GM21576 (cell line): ENCODE results near the gene SMG9.
"Not testable (repeated sequence)": the region's sequence is repeated elsewhere in the genome, so short reads cannot be mapped to it uniquely, and the experiment has no call there.

Source experiments
- ATAC-seq: cut with Tn5 transposase; IDR thresholded peaks from one replicate; pipeline ENCODE4 v1.9.1; 2021; ENCODE audit warnings: mild to moderate bottlenecking, moderate library complexity; ENCODE audit not compliant: unreplicated experiment

Gene SMG9

DNA sequence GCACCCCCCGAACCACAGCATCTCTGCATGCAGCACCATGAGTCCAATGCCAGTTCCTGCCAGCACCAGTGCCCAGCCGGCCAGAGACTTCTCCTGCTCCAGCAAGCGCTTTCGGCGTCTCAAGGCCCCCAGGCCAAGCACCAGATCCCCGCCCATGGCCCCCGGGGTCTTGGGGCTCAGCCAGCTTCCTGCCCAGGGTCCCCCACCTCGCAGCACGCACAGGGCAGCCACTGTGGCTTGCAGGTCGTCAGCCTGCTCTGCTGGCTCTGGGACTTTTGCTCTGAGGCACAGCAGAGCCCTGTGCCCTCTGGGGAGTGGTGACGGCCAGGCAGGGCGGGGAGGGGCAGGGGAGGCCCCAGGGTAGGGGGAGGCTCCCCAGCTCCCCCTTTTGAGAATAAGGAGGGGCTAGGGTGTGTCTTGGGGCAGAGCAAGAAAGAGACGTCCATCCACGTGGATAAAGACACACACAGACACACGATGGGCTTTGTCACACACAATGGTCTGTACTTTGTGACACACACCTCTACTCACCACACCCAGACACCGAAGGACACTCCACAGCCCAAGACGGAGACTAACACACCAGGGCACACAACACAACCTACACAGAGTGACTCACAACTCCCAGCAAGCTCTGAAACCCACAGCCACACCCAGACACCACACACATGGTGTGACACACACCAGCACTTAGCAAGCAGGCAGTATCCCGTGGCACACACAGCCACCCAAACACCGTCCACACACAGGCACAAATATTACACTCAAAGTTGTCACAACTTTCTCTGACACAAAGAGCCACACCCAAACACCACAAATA, 26.2 kb upstream of the SMG9 start, which contains the start of gene KCNN4:
TSS of gene KCNN4 (minus strand) at position 268 of the 820 bp plus-strand sequence. CDS start at position 156, 112 bp downstream.
- ATAC-seq, result no peak

DNA sequence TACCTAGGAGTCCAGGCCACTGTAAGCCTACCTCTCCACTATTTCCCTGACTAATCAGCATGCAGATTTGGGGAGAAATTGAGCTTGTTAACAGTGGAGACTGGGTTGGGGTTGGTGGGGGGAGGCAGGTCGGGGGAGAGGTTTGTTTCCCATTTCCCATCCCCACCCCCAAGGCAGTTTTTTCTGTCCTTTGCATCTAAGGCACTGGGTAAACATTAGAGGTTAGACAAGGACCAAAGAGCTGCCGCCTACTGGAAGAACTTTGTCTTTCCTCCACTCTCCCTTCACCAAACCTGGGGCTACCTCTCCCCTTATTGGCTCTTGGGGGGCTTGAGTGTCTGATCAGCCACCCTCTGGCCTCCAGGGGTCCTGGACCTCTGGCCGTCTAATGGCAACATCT, 25.1 kb upstream of the SMG9 start:
- no peak for ATAC-seq

DNA sequence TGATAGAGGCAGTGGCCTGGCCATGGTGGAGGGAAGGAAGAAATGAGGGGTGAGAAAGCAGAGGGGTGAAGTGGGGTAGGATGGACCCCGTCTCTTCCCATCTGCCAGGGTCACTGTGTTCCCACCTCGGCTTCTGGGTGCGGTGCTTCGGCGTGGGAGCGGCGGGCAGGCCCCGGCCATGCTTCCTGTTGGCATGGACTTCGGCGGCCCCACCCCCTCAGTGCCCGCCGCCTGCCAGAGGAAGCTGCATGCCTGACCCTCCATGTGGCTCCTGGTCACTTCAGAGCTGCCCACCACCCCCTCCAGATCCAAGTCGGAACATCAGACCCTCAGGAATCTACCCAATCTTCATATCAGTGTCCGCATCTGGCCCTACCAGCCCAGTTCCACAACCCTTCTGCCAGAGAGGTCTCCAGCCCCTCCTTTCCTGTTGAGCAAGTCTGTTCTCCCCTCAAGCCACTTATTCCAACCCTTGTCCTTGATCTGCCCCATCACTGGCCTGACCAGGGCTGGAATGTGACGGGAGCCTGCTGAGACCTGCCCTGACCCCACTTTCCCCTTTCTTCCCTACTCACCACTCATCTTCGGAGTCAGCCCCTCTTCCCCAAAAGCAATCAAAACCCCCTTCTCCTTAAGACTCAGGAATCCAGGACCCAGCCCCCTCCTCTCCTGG, 24.5 kb upstream of the SMG9 start:
- no peak for ATAC-seq

DNA sequence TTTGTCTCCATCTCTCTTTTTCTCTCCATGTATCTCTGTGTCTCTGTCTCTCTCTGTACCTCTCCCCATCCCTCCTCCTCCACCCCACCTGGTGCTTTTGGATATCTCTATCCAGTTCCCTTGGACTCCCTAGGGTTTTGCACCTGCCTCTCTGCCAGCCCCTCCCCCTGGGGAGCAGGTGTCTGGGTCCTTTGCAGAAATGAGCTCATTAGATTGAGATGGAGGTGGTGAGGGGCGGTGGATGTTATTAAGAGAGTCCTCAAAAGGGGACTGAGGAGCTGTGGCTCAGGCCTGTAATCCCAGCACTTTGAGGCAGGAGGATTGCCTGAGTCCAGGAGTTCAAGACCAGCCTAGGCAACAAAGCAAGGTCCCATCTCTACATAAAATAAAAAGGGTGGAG, 23.9 kb upstream of the SMG9 start:
- no peak for ATAC-seq

DNA sequence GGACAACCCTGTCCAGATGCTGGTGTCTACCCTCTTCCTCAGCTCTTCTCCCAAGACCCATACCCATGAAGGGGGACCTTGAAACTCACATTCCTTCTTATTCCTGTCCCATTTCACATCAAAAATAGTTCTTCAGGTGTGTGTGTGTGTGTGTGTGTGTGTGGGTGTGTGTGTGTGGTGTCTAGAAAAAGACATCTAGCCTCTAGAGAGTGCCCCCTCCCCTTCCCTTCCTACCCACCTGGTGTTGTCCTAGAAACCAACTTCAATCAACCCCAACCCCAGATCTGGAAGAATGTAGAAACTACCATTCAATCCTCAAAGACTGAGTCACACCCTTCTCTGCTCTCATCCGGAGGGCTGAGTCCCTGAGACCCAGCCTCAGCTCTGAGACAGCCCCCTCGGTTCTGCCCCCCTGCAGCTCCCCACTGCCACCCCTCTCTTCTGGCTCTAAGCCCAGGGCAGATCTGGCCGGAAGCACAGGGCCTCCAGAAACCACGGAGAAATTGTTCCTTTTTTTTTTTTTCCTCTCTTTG, 22.5 kb upstream of the SMG9 start:
- no peak for ATAC-seq

DNA sequence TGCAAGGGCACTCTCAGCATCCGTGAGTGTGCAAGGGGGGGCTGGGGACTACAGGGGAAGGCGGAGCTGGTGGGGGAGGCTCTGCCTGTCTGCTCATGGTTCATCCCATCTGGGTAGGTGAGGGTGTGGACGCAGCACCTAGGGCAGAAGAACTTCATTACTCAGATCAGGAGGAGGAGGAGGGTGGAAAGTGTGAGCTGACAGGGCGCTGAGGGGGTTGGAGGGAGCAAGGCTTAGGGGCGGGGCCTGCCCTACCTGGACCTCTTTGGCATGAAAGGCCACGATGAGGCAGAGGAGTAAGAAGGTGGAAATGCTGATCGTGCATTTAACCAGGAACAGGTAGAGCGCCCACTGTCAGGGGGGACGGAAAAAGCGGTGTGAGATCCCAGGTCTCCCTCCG, 21.5 kb upstream of the SMG9 start:
- no peak for ATAC-seq

DNA sequence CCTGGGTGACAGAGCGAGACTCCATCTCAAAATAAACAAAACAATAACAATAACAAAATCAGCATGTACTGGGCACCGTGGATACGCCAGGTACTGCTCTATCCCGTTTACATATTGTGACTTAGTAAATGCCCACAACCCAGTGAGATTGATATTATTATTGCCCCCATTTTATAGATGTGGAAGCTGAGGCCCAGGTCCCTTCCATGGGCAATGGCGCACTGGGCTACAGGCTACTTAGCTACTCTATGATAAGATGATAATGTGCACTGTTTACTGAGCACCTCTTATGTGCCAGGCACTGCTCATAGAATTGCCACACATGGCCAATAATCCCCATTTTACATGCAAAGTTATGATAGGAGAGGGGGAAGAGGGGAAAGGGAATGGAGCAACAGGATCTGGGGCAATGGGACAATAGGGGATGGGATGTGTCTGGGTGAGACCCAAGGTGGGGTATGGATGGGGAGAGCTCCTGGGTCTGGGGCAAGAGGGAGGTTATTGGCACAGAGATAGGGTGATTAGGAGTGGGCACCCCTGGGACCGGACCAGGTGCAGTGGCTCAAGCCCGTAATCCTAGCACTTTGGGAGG, 20.6 kb upstream of the SMG9 start:
- no peak for ATAC-seq

DNA sequence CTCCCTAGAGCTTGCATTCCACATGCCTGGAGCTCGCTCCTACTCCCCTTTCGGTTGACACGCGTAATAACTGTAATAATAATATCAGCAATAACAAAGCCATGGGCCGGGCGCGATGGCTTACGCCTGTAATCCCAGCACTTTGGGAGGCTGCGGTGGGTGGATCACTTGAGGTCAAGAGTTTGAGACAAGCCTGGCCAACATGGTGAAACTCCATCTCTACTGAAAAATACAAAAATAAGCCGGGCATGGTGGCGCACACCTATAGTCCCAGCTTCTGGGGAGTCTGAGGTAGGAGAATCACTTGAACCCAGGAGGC, 20.1 kb upstream of the SMG9 start:
- ATAC-seq, result not testable (repeated sequence)

DNA sequence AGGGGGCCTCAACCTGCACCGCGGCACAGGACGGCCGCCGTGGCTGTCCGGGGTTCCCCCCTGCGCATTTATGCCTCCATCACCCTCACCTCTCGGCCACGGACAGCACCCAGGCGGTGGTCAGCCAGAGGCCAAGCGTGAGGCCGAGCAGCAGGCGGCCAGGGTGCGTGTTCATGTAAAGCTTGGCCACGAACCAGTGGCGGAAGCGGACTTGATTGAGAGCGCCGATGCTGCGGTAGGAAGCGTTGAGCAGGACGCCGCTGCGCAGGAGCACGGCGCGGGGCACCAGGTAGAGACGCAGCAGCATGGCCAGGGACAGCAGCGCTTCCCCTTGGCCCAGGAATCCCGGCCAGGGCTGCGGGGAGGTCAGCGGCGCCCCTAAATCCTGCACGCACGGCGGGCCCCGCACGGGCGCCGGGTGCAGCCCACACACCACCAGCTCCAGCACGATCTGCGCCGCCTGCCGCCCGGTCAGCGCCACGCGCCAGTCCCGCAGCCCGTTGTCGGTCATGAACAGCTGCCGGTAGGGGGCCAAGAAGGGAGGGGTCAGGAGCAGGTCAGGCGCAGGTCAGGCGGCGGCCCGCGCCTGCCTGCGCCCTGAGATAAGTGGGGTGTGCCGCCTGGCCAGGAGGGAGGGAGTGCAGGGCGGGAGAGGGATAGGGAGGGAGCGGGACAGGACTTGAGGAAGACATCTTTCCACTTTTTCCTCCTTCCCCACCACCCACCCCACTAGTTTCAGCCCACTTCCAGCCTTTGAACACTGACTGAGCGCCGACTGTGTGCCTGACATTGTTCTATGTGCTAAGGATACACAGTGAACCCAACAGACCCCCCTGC, 19.6 kb upstream of the SMG9 start:
- no peak for ATAC-seq

DNA sequence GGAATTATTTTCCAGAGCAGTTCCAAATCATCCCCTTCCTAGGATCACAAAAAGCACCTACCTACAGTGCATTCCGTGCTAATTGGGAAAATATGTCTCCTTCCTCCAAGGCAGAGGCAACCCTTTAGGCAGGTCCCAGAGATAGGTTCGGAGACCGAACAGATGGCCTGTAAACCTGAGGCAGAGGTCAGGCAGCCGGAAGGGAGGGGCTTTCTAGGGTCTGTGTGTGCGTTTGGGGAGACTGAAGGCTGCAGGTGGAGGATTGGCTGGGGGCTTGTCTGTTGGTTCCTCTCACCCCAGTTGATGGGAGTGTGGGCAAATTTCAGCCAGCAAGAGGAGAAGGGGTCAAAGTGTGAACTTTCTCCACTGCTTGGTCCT, 19.0 kb upstream of the SMG9 start:
- ATAC-seq, result no peak

DNA sequence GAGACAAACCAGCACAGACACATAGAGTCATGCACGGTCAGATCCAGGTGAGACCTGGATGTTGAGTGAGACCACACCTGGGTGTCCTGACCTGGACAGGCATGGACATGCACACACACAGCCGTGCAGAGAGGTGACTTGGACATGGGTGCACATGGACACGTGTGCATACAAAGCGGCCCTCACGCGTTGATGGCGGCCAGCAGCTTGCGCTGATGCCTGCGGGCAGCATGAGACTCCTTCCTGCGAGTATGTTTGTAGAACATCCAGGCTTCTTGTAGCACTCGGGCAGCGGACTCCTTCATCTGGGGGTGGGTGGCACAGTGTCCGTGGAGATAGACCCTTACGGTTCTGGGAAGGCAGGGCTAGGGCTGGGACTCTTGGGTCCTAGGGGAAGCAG, 14.5 kb upstream of the SMG9 start:
- ATAC-seq, result no peak

DNA sequence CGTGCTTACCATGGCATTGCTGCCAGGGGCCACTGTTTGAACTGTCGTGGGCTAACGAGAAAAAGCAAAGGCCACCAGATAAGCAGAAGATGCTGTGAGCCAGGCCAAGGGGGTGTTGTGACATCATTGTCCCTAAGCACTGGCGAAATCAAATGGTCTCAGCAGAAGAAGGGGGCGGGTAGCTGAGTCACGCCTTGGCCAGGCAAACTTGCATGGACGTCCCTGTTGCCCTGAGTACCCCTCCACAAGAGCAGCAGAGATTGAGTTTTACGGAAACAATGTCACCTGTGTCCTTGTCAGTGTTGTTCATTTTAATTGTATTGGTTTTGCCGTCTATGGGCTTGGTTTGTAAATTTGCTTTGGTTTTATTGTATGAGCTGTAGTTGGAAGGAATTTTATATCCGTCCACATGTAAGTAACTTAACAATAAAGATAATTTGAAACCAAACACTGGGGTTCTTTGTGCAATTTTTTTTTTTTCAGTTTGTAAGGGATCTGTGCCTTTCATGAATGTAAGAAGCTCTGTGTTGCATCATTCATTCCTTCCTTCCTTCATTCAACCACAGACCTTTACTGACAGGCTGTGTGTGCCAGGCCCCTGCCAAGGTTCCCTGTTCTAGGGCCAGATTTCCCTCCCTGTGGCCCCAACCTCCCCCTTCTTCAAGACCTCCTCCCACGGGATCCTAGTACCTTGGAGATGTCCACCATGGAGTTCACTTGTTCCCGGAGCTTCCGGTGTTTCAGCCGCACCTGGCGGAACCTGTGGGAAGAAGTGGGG, 13.7 kb upstream of the SMG9 start:
- no peak for ATAC-seq

DNA sequence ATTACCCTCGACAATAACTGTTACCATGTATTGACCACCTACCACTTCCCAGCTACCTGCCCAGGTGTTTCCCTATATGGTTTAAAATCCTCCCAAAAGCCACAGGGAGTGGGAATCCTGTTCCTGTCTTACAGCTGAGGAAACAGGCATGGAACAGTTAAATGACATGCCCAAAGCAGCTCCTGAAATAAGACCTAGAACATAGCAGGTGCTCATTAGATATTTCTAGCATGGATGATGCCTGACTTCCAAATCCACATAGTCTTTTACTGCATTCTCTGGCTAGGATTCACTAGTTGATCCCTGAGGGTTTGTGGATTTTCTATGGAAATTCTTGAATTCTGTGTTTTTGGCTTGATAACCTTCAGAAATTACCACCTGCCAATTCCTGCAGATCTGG, 13.1 kb upstream of the SMG9 start:
- no peak for ATAC-seq

DNA sequence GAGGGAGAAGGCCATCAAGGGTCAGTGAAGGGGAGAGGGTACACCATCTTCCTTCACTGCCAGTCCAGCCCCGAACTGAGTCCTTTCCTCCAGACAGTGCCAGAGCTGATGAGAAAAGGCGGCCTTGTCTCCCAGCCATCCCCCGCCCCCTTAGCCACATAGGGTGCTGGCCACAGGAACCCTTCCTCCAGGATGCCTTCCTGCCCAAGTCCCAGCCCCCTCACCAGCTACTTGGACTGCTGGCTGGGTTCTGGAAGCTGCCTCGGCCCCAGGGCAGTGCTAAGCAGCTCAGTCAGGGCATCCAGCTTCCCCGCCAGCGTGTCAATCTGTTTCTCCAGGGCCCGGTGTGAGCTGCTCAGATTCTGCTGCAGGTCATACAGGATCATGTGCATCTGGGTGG, 12.6 kb upstream of the SMG9 start:
- no peak for ATAC-seq

DNA sequence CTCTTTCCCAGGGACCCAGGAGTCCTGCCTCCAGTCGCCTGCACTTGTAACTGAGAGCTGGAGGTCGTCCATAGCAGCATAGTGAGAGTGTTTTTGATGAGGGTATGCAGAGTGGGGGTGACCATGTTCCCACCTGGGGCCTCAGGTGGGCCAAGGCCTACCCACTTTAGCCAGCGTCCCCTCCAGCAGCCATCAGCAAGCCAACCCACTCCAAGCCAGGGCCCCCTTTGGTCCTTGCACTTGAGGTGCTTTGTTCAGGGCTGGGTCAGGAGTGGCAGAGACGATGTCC, 11.9 kb upstream of the SMG9 start:
- no peak for ATAC-seq

DNA sequence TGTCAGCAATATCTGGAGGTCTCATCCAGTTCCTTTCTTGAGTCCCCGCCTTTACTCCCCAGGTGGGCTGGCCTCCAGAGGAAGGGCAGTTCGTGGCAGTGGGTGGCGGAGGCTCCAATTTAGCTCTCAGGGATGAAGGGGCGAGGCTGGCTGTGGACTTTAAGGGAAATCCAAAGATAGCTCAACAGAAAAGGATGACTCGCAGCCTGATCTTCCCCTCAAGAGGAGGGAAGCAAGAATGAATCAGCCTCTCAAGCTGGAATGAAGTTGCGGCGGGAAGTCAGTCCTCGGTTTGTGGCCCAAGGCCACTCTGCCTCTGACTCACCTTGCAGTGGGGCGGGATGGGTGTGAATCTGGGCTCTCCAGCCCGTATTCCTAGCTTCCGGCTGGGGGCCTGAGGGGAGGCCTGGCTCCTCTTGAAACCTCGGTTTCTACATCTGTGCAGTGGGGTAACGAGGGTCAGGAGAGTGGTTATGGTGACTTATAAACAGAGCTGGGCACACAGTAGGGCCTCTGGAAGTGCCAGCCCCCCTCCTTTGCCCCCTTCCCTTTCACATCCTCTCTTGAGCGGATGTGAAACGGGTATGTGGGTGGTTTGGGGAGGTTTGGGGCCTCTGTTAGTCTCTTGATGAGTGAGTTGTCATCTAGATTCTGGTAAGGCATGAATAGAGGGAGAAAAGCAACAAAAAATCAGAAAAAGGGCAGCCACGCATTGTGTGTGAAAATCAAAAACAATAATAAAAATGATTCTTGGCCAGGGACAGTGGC, 10.5 kb upstream of the SMG9 start:
- peak; percentile 59 for ATAC-seq

DNA sequence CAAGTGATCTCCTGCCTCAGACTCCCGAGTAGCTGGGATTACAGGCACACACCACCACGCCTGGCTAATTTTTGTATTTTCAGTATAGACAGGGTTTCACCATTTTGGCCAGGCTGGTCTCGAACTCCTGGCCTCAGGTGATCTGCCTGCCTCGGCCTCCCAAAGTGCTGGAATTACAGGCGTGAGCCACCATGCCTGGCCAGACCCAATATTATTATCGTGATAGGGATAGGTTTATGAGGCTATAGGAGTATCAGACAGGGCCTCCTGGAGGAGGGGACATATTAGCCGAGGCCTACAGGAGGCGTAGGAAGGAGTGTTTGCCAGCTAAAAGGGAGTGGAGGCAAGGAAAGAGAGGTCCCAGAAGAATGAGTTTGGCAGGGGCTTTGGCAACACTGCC, 9.9 kb upstream of the SMG9 start:
- ATAC-seq, result not testable (repeated sequence)

DNA sequence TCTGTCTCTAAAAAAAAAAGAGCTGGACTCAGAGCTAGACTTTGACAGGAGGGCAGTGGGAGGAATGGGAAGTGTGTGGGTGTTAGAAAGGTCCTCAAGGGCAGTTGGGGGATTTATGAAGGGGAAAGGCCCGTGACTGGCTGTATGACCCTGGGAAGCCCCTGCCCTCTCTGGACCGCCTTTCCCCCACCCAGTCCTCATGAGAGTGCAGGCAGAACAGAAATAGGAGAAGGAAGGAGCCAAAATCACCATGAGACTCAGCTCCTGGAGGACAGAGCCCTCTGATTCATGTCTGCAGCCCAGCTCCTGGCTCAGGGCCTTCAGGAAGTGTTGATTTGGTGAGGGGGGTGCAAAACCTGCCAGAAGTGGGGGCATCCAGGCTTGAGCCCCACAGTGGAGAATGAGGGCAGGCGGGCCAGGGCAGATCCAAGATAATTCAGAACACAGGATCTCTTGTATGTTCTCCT, 8.7 kb upstream of the SMG9 start:
- no peak for ATAC-seq

DNA sequence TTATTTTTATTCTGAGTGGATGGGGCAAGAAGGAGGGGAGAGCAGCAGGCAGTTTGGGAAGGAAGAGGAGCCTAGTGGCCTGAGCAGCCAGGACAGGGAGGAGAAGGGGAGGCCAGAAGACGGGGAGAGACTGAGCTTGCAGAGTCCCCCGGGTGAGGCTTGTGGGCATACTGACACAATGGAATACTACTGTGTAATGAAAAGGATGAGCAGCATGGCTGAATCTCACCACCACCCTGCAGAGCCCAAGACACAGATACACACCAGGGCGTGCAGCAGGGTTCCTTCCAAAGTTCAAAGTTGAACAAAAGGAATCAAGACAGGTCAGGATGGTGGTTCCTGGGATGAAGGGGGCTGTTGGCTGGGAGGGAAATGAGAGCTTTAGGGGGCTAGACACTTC, 8.1 kb upstream of the SMG9 start:
- no peak for ATAC-seq

DNA sequence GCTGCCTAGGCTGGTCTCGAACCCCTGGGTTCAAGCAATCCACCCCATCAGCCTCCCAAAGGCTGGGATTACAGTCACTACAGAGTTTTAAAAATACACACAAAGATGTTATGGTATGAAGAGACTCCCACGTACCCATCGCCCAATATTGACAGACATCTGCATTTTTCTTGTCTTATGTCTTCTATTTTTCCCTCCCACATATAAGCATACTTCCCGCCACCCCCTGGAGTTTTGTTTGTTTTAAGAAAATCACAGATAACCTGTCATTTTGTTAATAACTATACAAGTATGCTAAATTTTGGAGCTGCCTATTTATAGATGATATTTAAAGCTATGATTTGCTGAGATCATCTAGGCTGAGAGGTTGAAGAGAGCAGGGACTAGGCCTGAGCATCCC, 6.2 kb upstream of the SMG9 start:
- no peak for ATAC-seq
